Heart right ventricle (tissue), 16 donors: Measurements from ENCODE around the gene IVL. TPM values are rescaled to one million over a fixed set of nuclear protein-coding genes. Genes with fewer than 3 reads are reported as not detected.

Experiments
- ATAC-seq, 8 donors: fragments of 200-7000 bp; cut with Tn5 transposase; one replicate each; pipeline ENCODE4 v1.9.1; 2020; ENCODE audit warnings: mild to moderate bottlenecking in 8 of 8, moderate library complexity in 8 of 8, moderate number of reproducible peaks in 1 of 8
- DNase-seq, 2 donors: peaks; one replicate each; pipeline ENCODE4 v3.0.0-alpha.2; 2020
- H3K27ac ChIP-seq, 10 donors: fragments of 200-600 bp; sonication (generic) in 2 of 10; one replicate each; pipeline versions ENCODE4 v1.5.0 to v1.8.0; 2020 to 2022; ENCODE audit warnings: mild to moderate bottlenecking in 3 of 10
- H3K27me3 ChIP-seq, 7 donors: fragments of 200-600 bp; one replicate each; pipeline ENCODE4 v1.8.0; 2021 to 2022; ENCODE audit warnings: mild to moderate bottlenecking in 2 of 7
- H3K36me3 ChIP-seq, 9 donors: fragments of 200-600 bp; sonication (generic) in 1 of 9; one replicate each; pipeline versions ENCODE4 v1.5.0 to v1.8.0; 2020 to 2022; ENCODE audit warnings: mild to moderate bottlenecking in 2 of 9
- H3K4me1 ChIP-seq, 9 donors: fragments of 200-600 bp; sonication (generic) in 1 of 9; one replicate each; pipeline versions ENCODE4 v1.5.0 to v1.8.0; 2020 to 2022; ENCODE audit warnings: mild to moderate bottlenecking in 4 of 9
- H3K4me3 ChIP-seq, 10 donors: fragments of 200-600 bp; sonication (generic) in 2 of 10; one replicate each; pipeline versions ENCODE4 v1.5.0 to v1.8.0; 2020 to 2022; ENCODE audit warnings: mild to moderate bottlenecking in 7 of 10, moderate library complexity in 2 of 10
- H3K9me3 ChIP-seq, 11 donors: fragments of 200-600 bp in 10 of 11; sonication (generic) in 2 of 11; one replicate each; pipeline versions ENCODE4 v1.5.0 to v1.8.0; 2013 to 2022; ENCODE audit warnings: mild to moderate bottlenecking in 2 of 11, control low read depth in 1 of 11, moderate library complexity in 1 of 11
- CTCF ChIP-seq, 9 donors: fragments of 200-600 bp; sonication (generic) in 2 of 9; IDR thresholded peaks; one replicate each; pipeline versions ENCODE4 v1.5.0 to v1.8.0; 2021 to 2022; ENCODE audit warnings: antibody characterized with exemption in 9 of 9, mild to moderate bottlenecking in 5 of 9, moderate library complexity in 1 of 9
- WGBS, 2 donors: extraction: QIAGEN DNeasy Blood & Tissue Kit; methylation state at CpG; one replicate each; pipeline ENCODE4 v1.1.7; 2013; ENCODE audit warnings: inconsistent platforms in 1 of 2; 5-methylcytosine and 5-hydroxymethylcytosine counted together
- intact Hi-C, 10 donors: fragments of 100-400 bp; cut with DNase I; formaldehyde crosslinking; loops; one replicate each; pipeline versions ENCODE4 v1.11.1 to v1.14.2; 2022
- long read RNA-seq, 3 donors: library from polyadenylated mRNA; unstranded; transcript quantifications; one replicate each; pipeline ENCODE4 v2.0.0, GENCODE V29; 2020 to 2021
- polyA plus RNA-seq, 2 donors: library from polyadenylated mRNA; stranded (reverse); fragments of 200-250 nt; gene quantifications; one replicate each; pipeline ENCODE4 v1.2.3, GENCODE V29; 2013
- total RNA-seq, 10 donors: library from RNA; stranded (reverse); fragmentation: NEBNext Ultra II Directional in 3 of 10; extraction: Animal tissue kit (Norgen Biotek cat#: 25700) in 3 of 10; gene quantifications; one replicate each; pipeline versions ENCODE4 v1.2.1 to v1.2.4, GENCODE V29; 2021 to 2023
- donor health status: Arrhythmogenic right ventricular cardiomyopathy.
- donor health status: ischemic (EF 13 %, LVEDD 7.1; RV severe dilation, severe dysfunction).
- donor health status: healthy with polysubstance abuse.
- donor health status: DM: no; HTN: yes; CAD: no.
- donor health status: DM: no; HTN: no; CAD: no.
- donor health status: ischemic (EF 25% LVEDD 6.9; RV normal size, moderate dysfunction).
- donor health status: ischemic (EF 25% LVEDD 5.7; RV mildly dilated, moderate dysfunction).
- donor health status: healthy.
- donor health status: DM: yes; HTN: yes; CAD: no.
- donor health status: Ischemic cardiomyopathy.
- donor health status: ischemic (EF 35%, LVEDD 5.7; RV mildly dilated, moderate dysfunction).
- donor health status: nonischemic (EF 11% LVEDD 7.7; RV severe dilation, severe dysfunction).
- donor health status: DM: yes; HTN: yes; CAD: no.
- donor health status: PGD.
- donor health status: ischemic (EF 29% LVEDD 5.4; RV normal size, mild dysfunction).
- donor health status: nonischemic (EF 23%, LVEDD 6.1; RV moderate dilation, normal function).

The IVL gene
- total RNA-seq (not detected), polyA plus RNA-seq (under 1 TPM in 1 of 2 donors, not detected in 1; 0.06 TPM)
- long read RNA-seq, donor 1 = 0 reads
- long read RNA-seq, donor 2 = 0 reads
- long read RNA-seq, donor 3 = 0 reads

GRCh38 chr1:152907686-152908601, at the start of gene IVL:
Gene IVL (plus strand): TSS chr1:152908546. CDS start chr1:152909798, 1,252 bp downstream.
- Histone ChIP-seq H3K9me3 (no peaks in the 10 kb centered on the region), H3K27ac (no peak within 1 kb of the TSS), H3K36me3 (no peaks in the 10 kb centered on the region), H3K4me3 (no peak within 1 kb of the TSS), H3K4me1 (no peaks in the 10 kb centered on the region), H3K27me3 (peaks cover 0 to 30% (median 1%) of the 10 kb centered on the region in 7 donors)
- intact Hi-C loops = no loop called here
- ATAC-seq (no peak), DNase-seq (no peak)
- no peak for TF ChIP-seq CTCF (IDR thresholded peaks at IDR 0.05)
- 73 to 77% methylated on average over 4 of the region's 4 CpGs for WGBS, 2 donors

GRCh38 chr1:152859696-152860095, 48.6 kb upstream of the IVL start, which contains the start of gene LCE7A:
Gene LCE7A (plus strand): TSS chr1:152859996. CDS start chr1:152860698, 702 bp downstream.
- WGBS, 2 donors = 79 to 88% methylated on average over 3 of the region's 3 CpGs
- H3K9me3 ChIP-seq = no peaks in the 10 kb centered on the region
- H3K4me3 ChIP-seq = no peak within 1 kb of the TSS
- no peak for TF ChIP-seq CTCF (IDR thresholded peaks at IDR 0.05)
- intact Hi-C loops = loop anchor here in 1 of 10 donors (10.0 kb wide), 1 partner anchor 365 kb away; no protein-coding TSS in a partner anchor
- H3K27ac ChIP-seq = no peak within 1 kb of the TSS
- no peaks in the 10 kb centered on the region for H3K36me3 ChIP-seq
- DNase-seq (no peak), ATAC-seq (no peak)
- H3K27me3 ChIP-seq = peaks cover 0 to 7% (median 0%) of the 10 kb centered on the region in 7 donors
- H3K4me1 ChIP-seq = no peaks in the 10 kb centered on the region

- no peak for TF ChIP-seq CTCF (IDR thresholded peaks at IDR 0.05)
- H3K9me3 ChIP-seq = no peaks in the 10 kb centered on the region
- ATAC-seq (no peak), DNase-seq (no peak)
- no peaks in the 10 kb centered on the region for H3K36me3 ChIP-seq
- no peaks in the 10 kb centered on the region for H3K4me1 ChIP-seq
- peaks cover 0 to 9% (median 0%) of the 10 kb centered on the region in 7 donors for H3K27me3 ChIP-seq
- intact Hi-C loops = loop anchor here in 1 of 10 donors (10.0 kb wide), 1 partner anchor 365 kb away; no protein-coding TSS in a partner anchor
- H3K27ac ChIP-seq = no peak overlapping the region
- WGBS, 2 donors = 69 to 76% methylated on average over 3 of the region's 3 CpGs
- H3K4me3 ChIP-seq = no peak overlapping the region
These were observed 48.2 kb upstream of the IVL start for GRCh38 chr1:152860129-152860528.

- Histone ChIP-seq H3K36me3 (no peaks in the 10 kb centered on the region), H3K27ac (no peak overlapping the region), H3K4me1 (no peaks in the 10 kb centered on the region), H3K9me3 (no peaks in the 10 kb centered on the region), H3K27me3 (peaks cover 0 to 19% (median 0%) of the 10 kb centered on the region in 7 donors), H3K4me3 (no peak overlapping the region)
- 68 to 69% methylated on average over 4 of the region's 4 CpGs for WGBS, 2 donors
- no peak for DNase-seq
- ATAC-seq = no peak
- TF ChIP-seq CTCF (IDR thresholded peaks at IDR 0.05) = no peak
- intact Hi-C loops = loop anchor here in 1 of 10 donors (10.0 kb wide), 1 partner anchor 363 kb away; no protein-coding TSS in a partner anchor
These were observed 47.0 kb upstream of the IVL start for GRCh38 chr1:152861374-152861773.
